Karpas-422 (cell line): ENCODE data around the gene TOX2. TPM values are rescaled to one million over a fixed set of nuclear protein-coding genes. Genes with fewer than 3 reads are reported as not detected.

Experiments used
- DNase-seq: peaks from one replicate; pipeline ENCODE4 v3.0.0-alpha.2; 2015
- H2AFZ ChIP-seq: fragments of 200-600 bp; sonication (generic); 2 replicates; pipeline ENCODE4 v1.6.1; 2014; ENCODE audit warnings: antibody characterized with exemption, low read length, mixed read lengths
- H3K27ac ChIP-seq: fragments of 200-600 bp; sonication (generic); 2 replicates; pipeline ENCODE4 v1.5.1; 2014; ENCODE audit warnings: mild to moderate bottlenecking, low read length, moderate library complexity
- H3K27me3 ChIP-seq: fragments of 200-600 bp; sonication (generic); 2 replicates; pipeline ENCODE4 v1.6.1; 2014; ENCODE audit warnings: low read length, mixed read lengths
- H3K36me3 ChIP-seq: fragments of 200-600 bp; sonication (generic); 2 replicates; pipeline ENCODE4 v1.6.1; 2014; ENCODE audit warnings: low read length, mixed read lengths; ENCODE audit not compliant: insufficient read depth
- H3K4me1 ChIP-seq: fragments of 200-600 bp; sonication (generic); 2 replicates; pipeline ENCODE4 v1.6.1; 2014; ENCODE audit warnings: mild to moderate bottlenecking, low read length, mixed read lengths
- H3K4me2 ChIP-seq: fragments of 200-600 bp; sonication (generic); 2 replicates; pipeline ENCODE4 v1.6.1; 2014; ENCODE audit warnings: low read length, low read depth, mild to moderate bottlenecking; ENCODE audit not compliant: poor library complexity, severe bottlenecking
- H3K4me3 ChIP-seq: fragments of 200-600 bp; sonication (generic); 2 replicates; pipeline ENCODE4 v1.5.1; 2014; ENCODE audit warnings: mild to moderate bottlenecking, antibody characterized with exemption, low read length, mixed read lengths
- H3K79me2 ChIP-seq: fragments of 200-600 bp; sonication (generic); 2 replicates; pipeline ENCODE4 v1.6.1; 2014; ENCODE audit warnings: mild to moderate bottlenecking, low read length, mixed read lengths
- H3K9ac ChIP-seq: fragments of 200-600 bp; sonication (generic); 2 replicates; pipeline ENCODE4 v1.6.0; 2014; ENCODE audit warnings: low read length
- H3K9me2 ChIP-seq: fragments of 200-600 bp; sonication (generic), shearing (Covaris generic); replicated peaks from 2 replicates; pipeline ENCODE4 v1.6.0; 2014; ENCODE audit warnings: mild to moderate bottlenecking, low read length, moderate library complexity; ENCODE audit not compliant: insufficient read depth
- H3K9me3 ChIP-seq: fragments of 300-700, 200-600 bp; sonication (generic); 2 replicates; pipeline ENCODE4 v1.6.1; 2014; ENCODE audit warnings: low read length, mixed read lengths
- H4K20me1 ChIP-seq: fragments of 200-600 bp; sonication (generic); 2 replicates; pipeline ENCODE4 v1.6.1; 2014; ENCODE audit warnings: mild to moderate bottlenecking, antibody characterized with exemption, low read length, low read depth; ENCODE audit not compliant: insufficient read depth
- total RNA-seq: library from RNA; depleted of rRNA; stranded (reverse); fragments of >200 nt; shearing (Covaris generic); gene quantifications from 2 replicates; pipeline ENCODE4 v1.2.3, GENCODE V29; 2014; ENCODE audit warnings: low replicate concordance

Gene TOX2
- total RNA-seq, 1 experiment from 2014 or later = 42.9 TPM

- no peak overlapping the region for H2AFZ ChIP-seq
- H3K9me2 ChIP-seq = no peaks in the 10 kb centered on the region
- H3K9ac ChIP-seq = no peak overlapping the region
- H3K27ac ChIP-seq = no peak overlapping the region
- no peak overlapping the region for H3K4me2 ChIP-seq
- H3K4me1 ChIP-seq = peaks cover 9% of the 10 kb centered on the region
- H3K4me3 ChIP-seq = no peak overlapping the region
- H4K20me1 ChIP-seq = no peaks in the 10 kb centered on the region
- H3K9me3 ChIP-seq = no peaks in the 10 kb centered on the region
- no peaks in the 10 kb centered on the region for H3K79me2 ChIP-seq
- no peaks in the 10 kb centered on the region for H3K36me3 ChIP-seq
- H3K27me3 ChIP-seq = no peaks in the 10 kb centered on the region; the same call in 1 of the 2 replicates
- no peak for DNase-seq
Observed at GRCh38 chr20:43899274-43900120, 15.2 kb upstream of the TOX2 start.

- DNase-seq = no peak
- Histone ChIP-seq H3K27me3 (no peaks in the 10 kb centered on the region), H3K27ac (no peak overlapping the region), H3K4me1 (peaks cover 14% of the 10 kb centered on the region), H4K20me1 (no peaks in the 10 kb centered on the region), H3K9me3 (no peaks in the 10 kb centered on the region), H3K36me3 (no peaks in the 10 kb centered on the region), H3K4me3 (no peak overlapping the region), H3K4me2 (no peak overlapping the region), H3K9me2 (no peaks in the 10 kb centered on the region), H2AFZ (no peak overlapping the region), H3K9ac (no peak overlapping the region), H3K79me2 (no peaks in the 10 kb centered on the region)
Observed at GRCh38 chr20:43900121-43900466, 14.6 kb upstream of the TOX2 start.

- no peaks in the 10 kb centered on the region for H3K9me2 ChIP-seq
- no peak overlapping the region for H3K4me3 ChIP-seq
- H3K36me3 ChIP-seq = no peaks in the 10 kb centered on the region
- H4K20me1 ChIP-seq = no peaks in the 10 kb centered on the region
- H3K27me3 ChIP-seq = no peaks in the 10 kb centered on the region
- no peak overlapping the region for H3K4me2 ChIP-seq
- no peak overlapping the region for H2AFZ ChIP-seq
- H3K79me2 ChIP-seq = no peaks in the 10 kb centered on the region
- no peak for DNase-seq
- peaks cover 14% of the 10 kb centered on the region for H3K4me1 ChIP-seq
- H3K27ac ChIP-seq = no peak overlapping the region
- no peak overlapping the region for H3K9ac ChIP-seq
- H3K9me3 ChIP-seq = no peaks in the 10 kb centered on the region
Observed at GRCh38 chr20:43900496-43900895, 14.2 kb upstream of the TOX2 start.

DNA sequence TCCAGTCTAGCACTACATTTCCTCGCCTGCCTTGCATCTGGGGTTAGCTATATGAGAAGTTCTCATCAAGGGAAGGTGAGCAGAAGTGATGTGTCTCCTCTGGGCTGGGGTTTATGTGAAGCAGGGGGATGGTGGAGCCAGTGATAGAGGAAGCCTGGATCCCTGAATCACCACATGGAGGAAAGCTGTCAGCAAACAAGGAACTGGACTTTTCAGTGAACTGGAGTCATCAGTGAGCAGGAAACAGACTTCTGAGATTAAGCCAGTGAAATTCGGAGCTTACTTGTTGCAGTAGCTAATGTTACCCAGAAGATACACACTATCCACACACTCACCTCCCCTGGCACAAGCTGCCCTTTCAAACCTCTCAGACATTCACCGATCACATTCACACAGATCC, 13.4 kb upstream of the TOX2 start:
- peaks cover 14% of the 10 kb centered on the region for H3K4me1 ChIP-seq
- H3K36me3 ChIP-seq = no peaks in the 10 kb centered on the region
- no peak overlapping the region for H3K4me3 ChIP-seq
- no peaks in the 10 kb centered on the region for H3K27me3 ChIP-seq
- H3K27ac ChIP-seq = no peak overlapping the region
- H2AFZ ChIP-seq = no peak overlapping the region
- H3K9ac ChIP-seq = no peak overlapping the region
- no peak overlapping the region for H3K4me2 ChIP-seq
- H4K20me1 ChIP-seq = no peaks in the 10 kb centered on the region
- H3K79me2 ChIP-seq = no peaks in the 10 kb centered on the region
- no peaks in the 10 kb centered on the region for H3K9me2 ChIP-seq
- DNase-seq = peak; percentile 49
- no peaks in the 10 kb centered on the region for H3K9me3 ChIP-seq

DNA sequence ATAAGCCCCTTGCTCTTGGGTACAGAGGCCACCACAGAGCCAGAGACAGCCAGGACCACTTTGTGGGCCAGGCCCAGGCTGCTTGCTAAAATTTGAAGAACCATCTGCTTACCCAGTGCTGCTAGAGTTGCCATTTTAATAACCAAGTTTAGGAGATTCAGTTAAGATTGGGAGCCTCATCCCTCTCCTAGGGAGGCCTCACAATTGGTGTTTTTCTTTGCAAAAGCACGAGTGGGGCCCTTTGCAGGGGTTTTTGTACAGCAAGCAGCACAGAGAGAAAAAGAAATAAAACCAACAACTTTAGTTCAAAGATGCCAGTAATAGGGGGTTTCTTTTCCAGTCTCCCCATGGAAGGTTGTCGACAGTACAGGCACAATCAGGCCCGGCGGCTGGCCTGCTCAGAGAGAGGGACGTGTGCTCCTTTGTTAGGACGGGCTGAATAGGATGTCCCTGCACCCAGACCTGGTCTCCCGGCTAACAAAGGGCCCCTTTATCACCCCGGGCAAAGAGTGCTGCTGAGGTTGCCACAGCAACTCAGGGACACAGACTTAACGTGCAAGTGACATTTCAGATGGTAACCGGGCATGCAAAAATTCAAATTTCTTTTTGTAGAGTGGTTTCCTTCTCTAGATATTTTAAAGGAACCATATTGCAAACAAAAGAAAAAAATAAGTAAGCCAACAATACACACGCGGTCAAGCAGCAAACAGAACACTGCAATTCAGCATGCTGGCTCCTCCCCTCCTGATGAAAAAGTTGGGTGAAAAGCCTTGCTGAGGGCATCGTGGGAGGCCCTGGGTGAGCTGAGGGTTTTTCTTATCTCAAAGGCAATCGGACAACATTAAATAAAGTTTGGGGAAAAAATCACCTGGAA, 10.5 kb upstream of the TOX2 start:
- Histone ChIP-seq H3K9ac (no peak overlapping the region), H3K9me2 (no peaks in the 10 kb centered on the region), H3K27ac (no peak overlapping the region), H3K9me3 (peaks cover 8% of the 10 kb centered on the region), H4K20me1 (no peaks in the 10 kb centered on the region), H3K27me3 (no peaks in the 10 kb centered on the region), H3K36me3 (no peaks in the 10 kb centered on the region), H3K4me2 (no peak overlapping the region), H3K4me1 (peaks cover 14% of the 10 kb centered on the region), H3K79me2 (no peaks in the 10 kb centered on the region), H3K4me3 (no peak overlapping the region), H2AFZ (peak overlapping the region; percentile 14; the same call in 1 of the 2 replicates)
- peak; percentile 50 for DNase-seq

- DNase-seq = no peak
- H3K4me1 ChIP-seq = peaks cover 17% of the 10 kb centered on the region
- H3K9me2 ChIP-seq = no peaks in the 10 kb centered on the region
- peaks cover 8% of the 10 kb centered on the region for H3K9me3 ChIP-seq
- H3K27me3 ChIP-seq = no peaks in the 10 kb centered on the region
- H3K36me3 ChIP-seq = no peaks in the 10 kb centered on the region
- H3K4me2 ChIP-seq = no peak overlapping the region
- H2AFZ ChIP-seq = no peak overlapping the region
- no peak overlapping the region for H3K27ac ChIP-seq
- H3K9ac ChIP-seq = no peak overlapping the region
- no peaks in the 10 kb centered on the region for H4K20me1 ChIP-seq
- no peaks in the 10 kb centered on the region for H3K79me2 ChIP-seq
- H3K4me3 ChIP-seq = no peak overlapping the region
Observed at GRCh38 chr20:43904827-43905177, 9.8 kb upstream of the TOX2 start.

DNA sequence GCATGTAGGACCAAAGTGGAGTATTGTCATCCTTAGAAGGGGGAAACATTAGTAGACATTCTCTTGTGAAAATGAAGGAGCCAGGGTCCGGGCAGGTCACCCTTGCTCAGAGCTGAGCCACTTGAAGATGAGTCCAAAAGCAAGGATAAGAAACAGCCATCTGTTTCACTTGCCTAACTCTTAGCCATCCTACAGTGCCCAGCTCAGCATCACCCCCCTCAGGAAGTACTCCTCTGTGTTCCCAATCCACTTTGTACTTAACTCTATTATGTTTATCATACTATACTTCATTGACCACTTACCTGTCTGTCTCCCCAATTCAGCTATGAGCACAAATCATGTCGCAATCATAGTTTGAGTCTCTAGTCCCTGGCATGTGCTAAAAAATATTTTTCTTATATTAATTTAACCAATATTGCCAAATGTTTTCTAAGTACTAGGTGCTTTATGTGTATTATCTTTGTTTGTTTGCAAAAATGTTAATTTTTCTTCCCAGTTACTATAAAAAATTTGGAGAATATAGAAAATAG, 8.1 kb upstream of the TOX2 start:
- Histone ChIP-seq H3K4me3 (no peak overlapping the region), H3K36me3 (no peaks in the 10 kb centered on the region), H3K4me2 (no peak overlapping the region), H3K9me3 (peaks cover 8% of the 10 kb centered on the region), H4K20me1 (no peaks in the 10 kb centered on the region), H3K9ac (no peak overlapping the region), H3K27ac (no peak overlapping the region), H3K9me2 (no peaks in the 10 kb centered on the region), H2AFZ (no peak overlapping the region), H3K4me1 (peaks cover 18% of the 10 kb centered on the region), H3K27me3 (no peaks in the 10 kb centered on the region), H3K79me2 (no peaks in the 10 kb centered on the region)
- DNase-seq = no peak

- H3K4me3 ChIP-seq = no peak overlapping the region
- H3K4me2 ChIP-seq = no peak overlapping the region
- no peak overlapping the region for H3K9ac ChIP-seq
- H3K36me3 ChIP-seq = no peaks in the 10 kb centered on the region
- no peaks in the 10 kb centered on the region for H4K20me1 ChIP-seq
- peaks cover 8% of the 10 kb centered on the region for H3K9me3 ChIP-seq
- no peak overlapping the region for H3K27ac ChIP-seq
- H3K9me2 ChIP-seq = no peaks in the 10 kb centered on the region
- H3K4me1 ChIP-seq = peaks cover 12% of the 10 kb centered on the region
- no peak for DNase-seq
- no peaks in the 10 kb centered on the region for H3K79me2 ChIP-seq
- H2AFZ ChIP-seq = no peak overlapping the region
- no peaks in the 10 kb centered on the region for H3K27me3 ChIP-seq
Observed at GRCh38 chr20:43909211-43909610, 5.4 kb upstream of the TOX2 start.
